GM19023 (cell line): ENCODE data around the gene IQCH.
"Not testable (repeated sequence)": the region's sequence is repeated elsewhere in the genome, so short reads cannot be mapped to it uniquely, and the experiment has no call there.

Experiments used
- ATAC-seq: cut with Tn5 transposase; IDR thresholded peaks from one replicate; pipeline ENCODE4 v1.9.1; 2021; ENCODE audit warnings: mild to moderate bottlenecking, moderate library complexity; ENCODE audit not compliant: unreplicated experiment

The IQCH gene

DNA sequence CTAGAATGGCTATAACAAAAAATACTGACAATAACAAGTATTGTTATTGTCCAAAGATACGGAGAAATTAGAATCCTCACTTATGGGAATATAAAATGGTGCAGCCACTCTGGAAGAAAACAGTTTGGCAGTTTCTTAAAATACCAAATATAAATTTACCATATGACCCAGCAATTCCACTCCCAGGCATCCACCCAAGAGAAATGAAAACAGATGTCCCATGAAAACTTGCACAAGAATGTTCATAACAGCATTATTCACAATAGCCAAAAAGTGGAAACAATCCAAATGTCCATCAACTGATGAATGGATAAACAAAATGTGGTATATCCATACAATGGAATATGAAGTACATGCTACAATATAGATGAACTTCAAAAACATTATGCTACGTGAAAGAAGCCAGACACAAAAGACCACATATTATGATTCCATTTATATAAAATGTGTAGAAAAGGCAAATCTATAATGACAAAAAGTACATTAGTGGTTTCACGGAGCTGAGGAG, 9.6 kb upstream of the IQCH start:
- ATAC-seq = no peak

DNA sequence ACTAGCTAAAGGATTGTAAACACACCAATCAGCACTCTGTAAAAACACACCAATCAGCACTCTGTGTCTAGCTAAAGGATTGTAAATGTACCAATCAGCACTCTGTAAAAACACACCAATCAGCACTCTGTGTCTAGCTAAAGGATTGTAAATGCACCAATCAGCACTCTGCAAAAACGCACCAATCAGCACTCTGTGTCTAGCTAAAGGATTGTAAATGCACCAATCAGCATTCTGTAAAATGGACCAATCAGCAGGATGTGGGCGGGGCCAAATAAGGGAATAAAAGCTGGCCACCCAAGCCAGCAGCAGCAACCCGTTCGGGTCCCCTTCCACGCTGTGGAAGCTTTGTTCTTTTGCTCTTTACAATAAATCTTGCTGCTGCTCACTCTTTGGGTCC, 8.0 kb upstream of the IQCH start:
- not testable (repeated sequence) for ATAC-seq

GRCh38 chr15:67248011-67248505, 6.5 kb upstream of the IQCH start:
- no peak for ATAC-seq

GRCh38 chr15:67249830-67250229, 4.8 kb upstream of the IQCH start:
- no peak for ATAC-seq

GRCh38 chr15:67251318-67251717, 3.3 kb upstream of the IQCH start:
- ATAC-seq = no peak

GRCh38 chr15:67253101-67253500, 1.5 kb upstream of the IQCH start:
- no peak for ATAC-seq

DNA sequence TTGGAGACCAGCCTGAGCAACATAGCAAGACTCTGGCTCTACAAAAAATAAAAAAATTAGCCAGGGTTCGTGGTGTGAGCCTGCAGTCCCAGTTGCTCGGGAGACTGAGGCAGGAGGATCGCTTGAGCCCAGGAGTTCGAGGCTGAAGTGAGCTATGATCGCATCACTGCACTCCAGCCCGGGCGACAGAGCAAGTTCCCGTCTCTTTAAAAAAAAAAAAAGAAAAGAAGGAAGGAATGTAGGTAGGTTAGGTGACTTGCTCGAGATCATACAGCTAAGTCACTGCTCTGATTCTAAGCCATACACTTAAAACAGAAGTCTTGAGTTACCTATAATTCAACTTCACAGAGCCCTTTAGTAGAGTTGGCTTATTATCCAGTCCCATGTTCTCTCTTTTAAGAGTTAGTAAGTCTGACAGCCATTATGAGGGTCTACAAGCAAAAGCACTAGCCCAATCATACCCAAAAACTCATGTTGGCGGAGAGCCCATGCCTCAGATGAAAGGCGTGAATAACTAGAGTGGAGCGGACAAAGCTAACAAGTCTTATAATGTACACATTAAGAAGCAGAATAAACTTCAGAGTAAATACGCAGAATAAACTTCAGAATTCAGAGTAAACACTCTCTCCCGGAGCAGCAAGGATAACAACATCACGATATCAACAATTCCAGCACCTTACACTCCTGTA, 893 bp upstream of the IQCH start:
- ATAC-seq = no peak

DNA sequence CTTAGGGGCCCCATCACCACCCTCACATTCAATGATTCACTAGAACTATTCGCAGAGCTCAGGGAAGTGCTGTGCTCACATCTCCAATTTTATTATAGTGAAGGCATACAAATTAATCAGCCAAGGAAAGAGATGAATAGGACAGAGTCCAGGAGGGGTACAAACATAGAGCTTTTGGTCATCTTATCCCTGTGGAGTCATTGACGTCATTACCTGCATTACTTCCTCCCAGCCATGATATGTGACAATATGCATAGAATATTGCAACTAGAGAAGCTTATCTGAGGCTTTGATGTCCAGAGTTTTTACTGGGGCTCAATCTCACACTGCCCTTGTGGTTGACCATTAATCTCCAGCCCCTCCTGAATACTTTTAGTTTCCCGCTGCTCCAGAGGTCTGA, 1.5 kb downstream of the IQCH start:
- no peak for ATAC-seq

- ATAC-seq = not testable (repeated sequence)
Measured at GRCh38 chr15:67258412-67258811, 3.8 kb downstream of the IQCH start.

GRCh38 chr15:67259379-67259778, 4.8 kb downstream of the IQCH start:
- no peak for ATAC-seq

DNA sequence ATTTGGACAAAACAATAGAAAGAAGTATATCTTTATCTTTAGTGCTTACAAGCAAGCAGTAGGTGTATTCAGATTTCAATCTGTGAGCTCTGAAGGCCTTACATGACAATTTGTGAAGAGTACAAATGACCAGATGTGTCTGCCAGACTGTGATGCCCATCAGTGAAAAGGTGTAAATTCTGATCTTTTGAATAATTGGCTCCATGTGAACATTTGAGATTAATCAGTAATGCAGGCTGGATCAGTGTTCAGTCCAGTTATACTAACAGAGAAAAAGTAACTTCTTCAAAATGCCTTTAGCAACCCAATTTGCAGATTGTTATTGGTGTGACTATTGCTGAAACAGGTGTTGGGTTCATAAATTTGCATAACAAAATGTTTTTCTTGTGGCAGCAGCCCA, 5.2 kb downstream of the IQCH start:
- ATAC-seq = no peak

DNA sequence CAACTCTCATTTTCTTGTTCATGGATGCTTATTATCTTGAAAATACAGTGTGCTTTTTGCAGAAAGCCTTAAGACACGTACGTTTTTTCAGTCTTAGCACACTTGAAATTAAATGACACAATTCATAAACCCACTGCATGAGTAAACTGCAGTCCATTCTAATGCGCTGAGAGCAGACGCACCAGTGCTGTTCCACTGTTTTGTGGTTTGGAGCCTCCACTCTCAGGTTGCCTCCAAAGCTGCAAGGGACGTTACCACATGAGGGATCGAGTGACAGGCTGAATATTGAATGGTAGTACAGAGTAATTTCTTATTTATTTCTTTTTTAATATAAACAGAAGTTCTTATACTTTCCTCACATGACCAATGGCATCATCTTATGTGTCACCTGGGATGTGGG, 12.3 kb downstream of the IQCH start:
- ATAC-seq = no peak

GRCh38 chr15:67267440-67267839, 12.9 kb downstream of the IQCH start:
- no peak for ATAC-seq

DNA sequence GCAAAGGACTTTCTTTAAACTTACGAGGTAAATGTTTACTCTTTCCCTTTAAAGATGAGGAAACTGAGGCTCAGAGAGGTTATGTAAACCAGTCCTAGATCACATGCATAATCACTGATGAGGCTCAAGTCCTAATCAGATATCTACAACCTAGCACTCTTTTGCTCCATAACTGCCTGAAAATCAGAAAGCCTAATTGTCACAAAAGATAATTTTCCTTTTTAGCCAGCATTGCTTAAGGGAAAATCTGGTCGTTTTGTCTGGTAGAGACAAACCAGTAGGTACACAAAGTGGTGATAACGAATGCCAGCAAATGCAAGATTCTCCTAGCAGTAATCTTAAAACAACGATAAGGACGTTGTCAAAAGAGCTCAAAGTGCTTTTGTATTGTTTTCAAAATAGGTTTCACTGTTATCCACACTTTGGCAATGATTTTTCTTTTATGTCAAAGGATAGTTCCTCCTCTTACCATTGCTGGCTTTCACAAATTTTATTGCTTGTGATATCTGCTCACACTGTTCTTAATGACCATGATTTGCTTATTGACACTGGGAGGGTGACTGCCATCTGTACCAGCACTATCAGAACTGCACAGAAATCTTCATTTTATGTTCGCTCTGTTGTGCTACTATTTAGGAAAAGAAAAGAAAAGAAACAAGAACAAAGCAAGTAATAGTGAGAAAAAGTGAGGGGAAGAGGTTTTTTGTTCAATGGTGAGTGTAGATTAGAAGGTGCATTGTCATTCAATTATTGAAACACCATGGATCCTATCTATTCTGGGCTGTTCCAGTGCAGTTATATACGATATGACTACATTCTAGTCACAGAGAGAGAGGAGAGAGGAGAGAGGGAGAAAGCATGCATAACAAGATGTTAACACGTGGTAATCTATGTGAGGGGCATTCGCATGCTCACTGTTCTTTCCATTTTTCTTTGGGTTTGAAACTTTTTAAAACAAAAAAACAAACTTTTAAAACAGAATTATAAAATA, 13.7 kb downstream of the IQCH start:
- ATAC-seq = no peak

DNA sequence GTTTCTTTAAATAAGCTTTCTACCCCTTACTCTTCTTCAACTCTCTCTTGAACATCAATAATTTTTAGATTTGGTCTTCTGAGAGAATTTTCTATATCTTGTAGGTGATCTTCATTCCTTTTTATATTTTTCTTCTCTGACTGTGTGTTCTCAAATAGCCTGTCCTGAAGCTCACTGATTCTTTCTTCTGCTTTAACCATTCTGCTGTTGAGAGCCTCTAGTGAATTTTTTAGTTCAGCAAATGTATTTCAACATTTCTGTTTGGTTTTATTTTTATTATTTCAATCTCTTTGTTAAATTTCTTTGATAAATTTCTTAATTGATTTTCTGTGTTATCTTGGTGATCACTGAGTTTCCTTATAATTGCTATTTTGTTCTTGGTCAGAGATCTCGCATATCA, 19.6 kb downstream of the IQCH start:
- ATAC-seq = no peak

DNA sequence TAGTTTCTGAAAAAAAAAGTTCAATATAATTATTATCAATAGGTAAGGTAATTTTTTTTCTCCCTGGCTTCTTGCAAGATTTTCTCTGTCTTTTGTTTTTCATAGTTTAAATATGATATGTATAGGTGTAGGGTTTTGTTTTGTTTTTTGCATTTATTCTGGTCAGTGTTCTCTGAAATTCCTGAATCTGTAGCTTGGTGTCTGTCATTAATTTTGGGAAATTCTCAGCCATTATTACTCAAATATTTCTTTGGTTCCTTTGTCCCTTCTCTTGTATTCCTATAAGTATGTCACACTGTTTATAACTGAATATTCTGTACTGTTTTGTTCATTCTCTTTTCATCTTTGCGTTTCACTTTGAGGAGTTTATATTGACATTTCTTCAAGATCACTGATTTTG, 22.1 kb downstream of the IQCH start:
- no peak for ATAC-seq

DNA sequence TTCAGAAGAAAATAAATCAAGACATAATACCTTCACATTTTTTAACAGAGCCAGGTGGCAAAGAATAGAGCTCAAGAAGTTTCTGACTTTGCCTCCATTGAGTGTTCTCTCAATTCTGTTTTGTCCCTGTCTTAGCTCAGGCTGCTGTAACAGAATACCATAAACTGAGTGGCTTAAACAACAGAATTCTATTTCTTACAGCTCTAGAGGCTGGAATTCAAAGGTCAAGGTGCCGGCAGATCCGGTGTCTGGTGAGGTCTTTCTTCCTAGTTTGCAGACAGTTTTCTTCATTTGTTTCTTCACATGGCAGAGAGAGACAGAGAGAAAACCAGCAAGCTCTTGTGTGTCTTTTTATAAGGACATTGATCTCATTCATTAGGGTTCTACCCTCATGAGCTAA, 25.6 kb downstream of the IQCH start:
- ATAC-seq = no peak

DNA sequence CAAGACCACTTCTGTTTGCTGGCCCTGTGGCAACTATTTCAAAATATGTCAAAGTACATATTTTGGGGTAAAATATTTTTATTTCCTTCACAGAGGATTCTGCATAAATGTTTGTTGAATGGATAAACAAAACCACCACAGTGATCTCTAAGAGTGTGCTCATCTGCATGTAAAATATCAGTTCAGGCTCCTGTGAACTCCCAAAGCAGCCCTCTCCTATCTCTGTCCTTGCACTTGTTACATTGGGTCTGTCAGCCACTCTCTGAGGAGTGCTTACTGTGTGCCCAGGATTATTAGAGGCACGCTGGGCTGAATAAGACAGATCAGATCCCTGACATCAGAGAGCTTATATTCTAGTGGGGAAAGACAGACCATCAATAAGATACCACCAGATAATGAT, 27.1 kb downstream of the IQCH start:
- ATAC-seq = no peak

DNA sequence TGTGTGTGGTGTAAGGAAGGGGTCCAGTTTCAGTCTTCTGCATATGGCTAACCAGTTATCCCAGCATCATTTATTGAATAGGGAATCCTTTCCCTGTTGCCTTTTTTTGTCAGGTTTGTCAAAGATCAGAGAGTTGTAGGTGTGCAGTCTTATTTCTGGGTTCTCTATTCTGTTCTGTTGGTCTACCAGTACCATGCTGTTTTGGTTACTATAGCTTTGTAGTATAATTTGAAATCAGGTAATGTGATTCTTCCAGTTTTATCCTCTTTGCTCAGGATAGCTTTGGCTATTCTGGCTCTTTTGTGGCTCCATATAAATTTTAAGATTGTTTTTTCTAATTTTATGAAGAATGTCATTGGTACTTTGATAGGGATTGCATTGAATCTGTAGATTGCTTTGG, 31.0 kb downstream of the IQCH start:
- ATAC-seq = not testable (repeated sequence)

DNA sequence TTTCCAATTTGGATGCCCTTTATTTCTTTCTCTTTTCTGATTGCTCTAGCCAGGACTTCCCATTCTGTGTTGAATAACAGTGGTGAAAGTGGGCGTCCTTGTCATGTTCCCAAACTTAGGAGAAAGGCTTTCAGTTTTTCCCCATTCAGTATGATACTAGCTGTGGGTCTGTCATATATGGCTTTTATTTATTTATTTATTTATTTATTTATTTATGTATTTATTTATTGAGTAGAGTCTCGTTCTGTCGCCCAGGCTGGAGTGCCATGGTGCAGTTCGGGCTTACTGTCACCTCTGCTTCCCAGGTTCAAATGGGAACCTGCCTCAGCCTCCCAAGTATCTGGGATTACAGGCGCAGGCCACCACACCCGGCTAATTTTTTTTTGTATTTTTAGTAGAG, 31.8 kb downstream of the IQCH start:
- ATAC-seq = not testable (repeated sequence)

DNA sequence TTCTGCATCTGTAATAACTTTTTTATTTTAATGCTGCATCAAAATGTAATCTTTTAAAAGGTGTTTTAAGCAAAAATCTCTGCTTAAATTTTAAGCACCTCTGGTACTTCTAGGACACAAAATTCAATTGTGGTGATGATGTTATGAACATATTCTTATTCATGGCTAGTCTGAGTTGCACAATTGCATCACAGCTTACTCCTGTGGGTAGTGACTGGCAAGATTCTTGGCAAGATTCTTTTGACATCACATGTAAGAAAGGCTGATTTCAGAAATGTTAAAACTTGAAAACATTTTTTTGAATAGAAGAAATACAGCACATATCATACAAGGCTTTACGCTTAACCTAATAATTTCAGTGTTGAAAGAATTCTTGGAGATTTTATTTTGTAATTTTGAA, 35.7 kb downstream of the IQCH start:
- ATAC-seq = no peak

GRCh38 chr15:67296188-67296587, 41.6 kb downstream of the IQCH start:
- ATAC-seq = no peak
